Measurements from ENCODE around the gene ARFGEF3. TPM values are rescaled to one million over a fixed set of nuclear protein-coding genes. Genes with fewer than 3 reads are reported as not detected.

The ARFGEF3 gene
- total RNA-seq, 1 donor from 2014 or later: 0.86 TPM

DNA sequence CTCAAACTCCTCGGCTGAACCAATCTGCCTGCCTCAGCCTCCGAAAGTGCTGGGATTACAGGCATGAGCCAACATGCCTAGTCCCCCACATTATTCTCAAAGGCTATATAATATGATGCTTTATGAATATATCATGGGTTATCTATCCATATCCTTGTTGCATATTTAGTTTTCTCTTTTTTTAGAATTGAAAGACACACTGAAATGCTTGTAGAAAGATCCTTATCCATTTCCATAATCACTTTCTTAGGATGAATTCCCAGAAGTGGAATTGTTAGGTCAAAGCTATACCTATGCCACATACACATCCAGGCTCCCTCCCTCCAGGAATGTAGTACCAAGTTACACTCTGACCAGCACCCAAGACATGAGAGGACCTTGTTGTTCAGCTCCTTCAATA is 2.5 kb upstream of the ARFGEF3 start:
- DNase-seq: no peak
- intact Hi-C loops (cut with DNase I): no loop called here
- no peak for ATAC-seq (ENCODE audit: poor library complexity)

DNA sequence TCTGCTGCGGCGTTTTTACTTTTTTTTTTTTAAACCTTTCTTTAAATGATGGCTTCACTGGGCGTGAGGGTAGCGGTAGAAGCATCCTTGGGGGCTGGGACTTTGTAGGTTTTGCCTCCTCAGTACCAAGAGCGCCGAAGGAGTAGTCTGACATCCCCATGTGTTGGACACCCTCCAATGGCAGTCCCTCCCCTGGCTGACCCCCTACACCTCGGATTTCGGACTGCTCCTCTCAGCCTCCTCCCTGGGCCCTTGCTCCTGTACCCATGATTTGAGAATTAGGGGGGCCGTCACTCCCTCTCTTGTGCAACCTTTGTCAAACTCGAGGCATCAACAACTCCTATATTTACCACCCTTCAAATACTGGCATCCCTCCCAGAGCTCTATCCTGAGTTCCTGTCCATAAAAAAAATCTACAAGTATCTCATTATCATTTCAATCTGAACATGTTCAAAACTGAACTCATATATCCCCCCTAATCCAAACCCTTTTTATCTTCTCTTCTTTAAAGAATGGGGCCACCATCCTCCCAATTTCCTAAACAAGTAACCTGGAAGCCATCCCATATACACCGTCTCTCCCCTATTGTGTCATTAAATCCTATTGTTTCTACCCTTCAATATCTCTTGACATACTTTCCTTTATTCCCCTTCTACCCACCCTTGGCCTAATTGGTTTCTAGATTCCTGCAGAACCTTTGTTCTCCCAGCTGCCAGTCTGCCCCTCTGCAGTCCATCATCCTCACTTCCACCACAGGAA is 1.2 kb upstream of the ARFGEF3 start:
- intact Hi-C loops (cut with DNase I): no loop called here
- DNase-seq (no peak), ATAC-seq (ENCODE audit: poor library complexity) (no peak)

DNA sequence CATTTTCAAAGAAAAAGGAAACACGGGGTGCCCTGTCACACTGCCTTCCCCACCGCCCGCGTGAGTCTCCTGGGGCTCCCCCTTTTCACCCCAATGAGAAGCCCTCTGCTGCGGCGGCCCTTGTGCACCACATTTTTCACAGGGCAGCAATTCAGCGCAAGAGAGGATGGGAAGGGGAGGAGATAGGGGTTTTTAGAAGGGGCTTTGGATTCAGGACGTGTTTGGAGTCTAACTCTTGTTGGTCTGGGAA is 726 bp upstream of the ARFGEF3 start:
- ATAC-seq (ENCODE audit: poor library complexity): no peak
- DNase-seq: no peak
- intact Hi-C loops (cut with DNase I): no loop called here

DNA sequence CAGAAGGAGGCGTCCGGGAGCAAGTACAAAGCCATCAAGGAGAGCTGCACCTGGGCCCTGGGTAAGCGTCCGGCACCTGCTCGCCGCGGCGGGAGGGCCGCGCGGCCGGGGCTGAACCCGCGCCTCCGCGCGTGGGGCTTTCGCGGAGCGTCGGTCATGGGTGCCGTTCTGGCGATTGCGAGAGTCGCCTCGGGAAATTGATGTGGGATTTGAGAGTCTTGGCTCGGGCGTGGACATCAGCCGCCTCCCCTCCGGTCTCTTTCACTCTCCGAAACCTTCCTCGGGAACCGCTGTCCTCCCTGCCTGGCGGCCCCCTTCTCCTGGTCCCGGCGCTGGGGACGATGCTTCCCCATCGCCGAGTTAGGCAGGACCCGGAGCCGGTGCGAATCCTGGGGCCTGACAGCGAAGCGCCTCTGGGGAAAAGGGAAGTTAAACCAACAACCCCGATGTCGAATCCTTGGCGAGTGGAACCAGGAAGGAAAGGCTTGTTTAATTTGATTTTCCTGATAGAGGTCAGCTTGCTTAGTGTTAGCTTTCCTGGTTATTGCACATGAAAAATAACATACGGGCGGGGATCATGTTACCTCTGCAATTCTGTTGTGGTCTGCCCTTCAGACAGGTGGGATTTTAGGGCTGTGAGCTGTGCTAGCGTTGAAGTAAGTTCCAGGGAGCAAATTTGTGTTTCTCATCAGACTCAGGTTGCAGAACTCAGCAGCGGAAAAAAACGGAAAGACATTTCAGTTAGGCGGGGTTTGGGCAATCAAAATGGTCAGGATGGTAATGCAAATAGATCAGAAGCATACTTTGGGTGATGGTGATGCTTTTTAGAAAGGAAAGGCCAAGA is 594 bp downstream of the ARFGEF3 start:
- intact Hi-C loops (cut with DNase I): no loop called here
- DNase-seq: no peak
- peak; percentile 47 for ATAC-seq (ENCODE audit: poor library complexity)

GRCh38 chr6:138162955-138163575 is 1.3 kb downstream of the ARFGEF3 start:
- DNase-seq: no peak
- ATAC-seq (ENCODE audit: poor library complexity): no peak
- intact Hi-C loops (cut with DNase I): no loop called here

DNA sequence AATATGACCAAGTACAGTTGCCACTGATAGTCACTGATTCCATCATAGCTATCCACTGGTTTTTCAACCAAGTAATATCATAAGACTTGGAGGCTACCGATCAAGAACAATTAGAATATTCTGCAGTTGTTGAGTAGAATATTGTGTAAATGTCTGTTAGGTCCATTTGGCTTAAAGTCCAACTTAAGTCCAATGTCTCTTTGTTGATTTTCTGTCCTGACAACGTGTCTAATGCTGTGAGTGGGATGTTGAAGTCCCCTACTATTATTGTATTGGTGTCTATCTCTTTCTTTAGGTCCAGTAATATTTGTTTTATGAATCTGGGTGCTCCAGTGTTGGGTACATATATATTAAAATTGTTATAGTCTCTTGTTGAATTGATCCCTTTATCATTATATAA is 13.9 kb downstream of the ARFGEF3 start:
- DNase-seq (no peak), ATAC-seq (ENCODE audit: poor library complexity) (no peak)
- intact Hi-C loops (cut with DNase I): no loop called here

- intact Hi-C loops (cut with DNase I): no loop called here
- no peak for ATAC-seq (ENCODE audit: poor library complexity)
- DNase-seq: no peak
Observed at GRCh38 chr6:138176652-138177232, 15.0 kb downstream of the ARFGEF3 start.

DNA sequence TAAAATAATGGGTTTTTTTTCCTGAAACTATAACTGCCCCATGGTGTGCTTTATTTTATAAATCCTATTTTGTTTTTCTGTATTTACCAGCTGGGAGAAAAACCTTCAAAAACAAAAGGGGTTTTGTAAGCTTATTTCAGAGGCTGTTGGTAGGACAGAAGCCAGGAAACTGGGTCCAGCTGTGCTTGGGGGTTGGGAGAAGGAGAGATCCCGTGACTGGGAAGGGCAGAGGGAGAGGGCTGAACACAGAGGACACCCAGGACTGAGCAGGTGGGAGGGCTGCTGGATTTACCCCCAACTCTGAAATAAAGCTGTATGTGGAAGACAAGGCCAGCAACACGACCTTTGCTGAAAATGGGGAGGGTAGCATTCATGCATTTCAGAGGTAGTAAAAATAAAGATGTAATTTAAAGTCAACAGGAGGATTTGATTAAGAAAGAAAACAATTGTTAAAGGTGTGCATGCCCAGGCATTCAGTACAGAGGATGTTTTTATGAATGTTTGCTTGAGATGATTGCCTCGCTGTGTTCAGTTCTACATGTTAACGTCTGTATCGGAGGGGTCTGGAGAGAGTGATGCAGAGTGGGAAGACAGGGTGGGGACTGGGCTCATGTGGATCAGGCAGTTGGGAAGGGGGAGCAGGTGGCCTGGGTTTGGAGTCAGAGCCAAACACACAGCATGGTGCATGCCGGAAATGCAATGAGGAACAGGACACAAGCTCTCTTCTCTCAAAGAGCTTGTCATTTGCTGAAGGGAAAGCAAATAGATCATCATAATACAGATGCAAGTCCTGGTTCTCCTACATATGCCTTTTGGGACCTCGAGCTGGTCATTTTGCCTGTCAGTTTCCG is 21.4 kb downstream of the ARFGEF3 start:
- ATAC-seq (ENCODE audit: poor library complexity) (no peak), DNase-seq (no peak)
- intact Hi-C loops (cut with DNase I): no loop called here

DNA sequence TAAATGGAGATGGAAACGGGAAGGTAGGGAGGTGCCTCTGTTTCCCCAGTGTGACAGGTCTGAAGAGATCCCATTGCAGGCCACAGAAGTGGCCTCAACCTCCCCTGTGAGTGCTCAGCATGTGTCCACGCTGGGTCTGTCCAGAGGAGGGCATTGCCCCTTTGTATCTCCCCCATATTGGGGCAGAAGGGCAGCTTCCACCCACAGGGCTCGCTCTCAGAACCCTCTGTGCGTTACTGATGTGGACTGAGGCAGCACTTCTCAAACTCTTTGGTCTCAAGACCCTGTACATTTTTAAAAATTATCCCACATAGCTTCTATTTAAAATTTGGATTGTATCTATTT is 22.0 kb downstream of the ARFGEF3 start:
- no peak for DNase-seq
- intact Hi-C loops (cut with DNase I): no loop called here
- no peak for ATAC-seq (ENCODE audit: poor library complexity)

GRCh38 chr6:138184230-138184629 is 22.5 kb downstream of the ARFGEF3 start:
- DNase-seq (no peak), ATAC-seq (ENCODE audit: poor library complexity) (no peak)
- intact Hi-C loops (cut with DNase I): no loop called here

GRCh38 chr6:138187156-138187555 is 25.4 kb downstream of the ARFGEF3 start:
- DNase-seq: no peak
- no peak for ATAC-seq (ENCODE audit: poor library complexity)
- intact Hi-C loops (cut with DNase I): no loop called here

DNA sequence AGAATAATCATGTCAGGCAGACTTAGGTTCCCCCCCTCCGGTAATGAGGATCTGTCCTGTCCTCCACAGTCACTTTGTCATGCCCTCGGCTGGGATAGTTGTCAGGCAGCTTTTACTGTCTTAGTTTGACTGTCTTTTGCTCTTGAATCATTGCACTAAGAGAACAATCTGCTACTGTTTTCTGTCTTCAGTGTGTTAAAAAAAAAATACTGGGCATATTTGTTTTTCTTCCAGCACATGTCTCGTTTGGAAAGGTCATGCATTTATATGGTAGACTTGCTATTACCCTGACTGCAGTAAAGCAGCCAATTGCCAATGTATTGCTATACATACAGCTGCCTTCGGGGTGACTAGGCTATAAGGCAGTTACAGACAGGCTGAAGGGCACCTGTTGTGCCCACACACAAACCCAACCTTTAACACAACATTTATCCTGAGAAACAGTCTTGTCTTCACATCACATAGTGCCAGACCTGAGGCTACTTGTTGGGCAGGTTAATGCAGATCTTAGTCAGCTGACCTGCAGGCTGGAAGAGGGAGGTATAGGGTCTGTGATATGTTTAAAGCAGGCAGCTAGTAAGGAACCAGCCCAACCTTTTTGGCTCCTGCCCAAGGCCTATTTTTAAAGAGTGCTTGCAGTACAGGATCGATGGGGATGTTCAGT is 26.7 kb downstream of the ARFGEF3 start:
- no peak for ATAC-seq (ENCODE audit: poor library complexity)
- intact Hi-C loops (cut with DNase I): no loop called here
- no peak for DNase-seq

GRCh38 chr6:138194287-138194686 is 32.5 kb downstream of the ARFGEF3 start:
- DNase-seq: no peak
- ATAC-seq (ENCODE audit: poor library complexity): no peak
- intact Hi-C loops (cut with DNase I): no loop called here

GRCh38 chr6:138196122-138196738 is 34.5 kb downstream of the ARFGEF3 start:
- DNase-seq: no peak
- ATAC-seq (ENCODE audit: poor library complexity): no peak
- intact Hi-C loops (cut with DNase I): no loop called here

- no peak for ATAC-seq (ENCODE audit: poor library complexity)
- DNase-seq: no peak
- intact Hi-C loops (cut with DNase I): no loop called here
Observed at GRCh38 chr6:138197570-138197969, 35.8 kb downstream of the ARFGEF3 start.

DNA sequence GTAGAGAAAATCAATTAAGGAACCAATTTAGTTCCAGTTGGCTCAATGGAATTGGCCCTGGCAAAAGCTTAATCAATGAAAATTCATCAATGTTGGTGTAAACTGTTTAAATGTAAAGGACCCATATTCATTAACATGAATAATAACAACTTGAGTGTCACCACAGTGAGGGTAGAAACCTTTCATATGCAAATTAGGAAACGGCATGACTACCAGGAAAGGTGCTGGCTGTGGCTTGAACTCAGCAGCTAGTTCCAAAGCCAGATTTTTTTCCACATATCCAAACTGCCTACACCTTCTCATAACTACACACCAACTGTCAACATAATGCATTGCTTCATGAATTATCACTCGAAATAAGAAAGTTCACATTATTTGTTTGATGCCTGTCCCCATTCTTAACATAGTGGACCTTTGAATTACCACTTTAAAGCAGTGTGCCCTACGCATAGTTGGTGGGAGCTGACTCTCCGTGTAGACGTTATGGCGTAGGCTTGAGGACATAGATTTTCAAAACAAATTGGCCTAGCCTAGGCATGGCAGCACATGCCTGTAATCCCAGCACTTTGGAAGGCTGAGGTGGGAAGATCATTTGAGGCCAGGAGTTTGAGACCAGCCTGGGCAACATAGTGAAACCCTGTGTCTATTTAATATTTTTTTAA is 36.8 kb downstream of the ARFGEF3 start:
- DNase-seq (no peak), ATAC-seq (ENCODE audit: poor library complexity) (no peak)
- intact Hi-C loops (cut with DNase I): no loop called here

DNA sequence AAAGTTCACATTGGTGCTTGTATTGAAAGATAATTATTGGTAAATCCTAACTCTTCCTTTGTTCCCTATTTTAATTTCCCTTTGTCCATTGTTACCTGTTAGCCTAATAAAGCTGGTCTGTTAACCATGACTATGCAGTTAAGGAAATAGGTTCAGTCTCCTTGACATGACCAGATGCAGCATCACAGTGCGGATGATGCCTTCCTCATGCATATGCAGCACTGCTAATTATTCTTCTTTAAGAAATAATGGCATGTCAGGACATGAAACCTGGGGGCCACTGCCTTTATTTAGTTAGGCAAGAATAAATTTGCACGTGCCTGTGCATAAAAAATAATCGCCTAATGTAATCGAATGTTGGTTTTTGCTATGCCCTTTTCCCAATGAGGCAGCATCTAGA is 40.1 kb downstream of the ARFGEF3 start:
- no peak for ATAC-seq (ENCODE audit: poor library complexity)
- DNase-seq: no peak
- intact Hi-C loops (cut with DNase I): no loop called here

GRCh38 chr6:138203315-138203714 is 41.6 kb downstream of the ARFGEF3 start:
- intact Hi-C loops (cut with DNase I): no loop called here
- DNase-seq: no peak
- ATAC-seq (ENCODE audit: poor library complexity): no peak
